BLaER1 treated with 17β-estradiol and CSF1 and Interleukin-3, amounts not matched to agents 10 nM and 100 nM (cell line): ENCODE data around the gene PKMYT1.

Experiments used
- H3K27ac ChIP-seq, 11 experiments: shearing (Covaris generic); formaldehyde crosslinking; 2 replicates each; pipeline ENCODE4 v1.8.1; 2022
- H3K27me3 ChIP-seq, 11 experiments: shearing (Covaris generic); formaldehyde crosslinking; 2 replicates each; pipeline ENCODE4 v1.8.1; 2022
- H3K36me3 ChIP-seq, 11 experiments: shearing (Covaris generic); formaldehyde crosslinking; 2 replicates each; pipeline ENCODE4 v1.8.1; 2022
- H3K4me1 ChIP-seq, 10 experiments: shearing (Covaris generic); formaldehyde crosslinking; 2 replicates each; pipeline ENCODE4 v1.8.1; 2022
- H3K4me2 ChIP-seq, 11 experiments: shearing (Covaris generic); formaldehyde crosslinking; 2 replicates each; pipeline ENCODE4 v1.8.1; 2022
- H3K4me3 ChIP-seq, 10 experiments: shearing (Covaris generic); formaldehyde crosslinking; 2 replicates each; pipeline ENCODE4 v1.8.1; 2022
- H3K9ac ChIP-seq, 11 experiments: shearing (Covaris generic); formaldehyde crosslinking; 2 replicates each; pipeline ENCODE4 v1.8.1; 2022
- H3K9me3 ChIP-seq, 11 experiments: shearing (Covaris generic); formaldehyde crosslinking; replicated peaks in 1 of 11; 2 replicates each; pipeline ENCODE4 v1.8.1; 2022
- H4K20me1 ChIP-seq, 11 experiments: shearing (Covaris generic); formaldehyde crosslinking; 2 replicates each; pipeline ENCODE4 v1.8.1; 2022
- Cebpa-rat ChIP-seq, 11 experiments: shearing (Covaris generic); IDR thresholded peaks; 2 replicates each; pipeline ENCODE4 v1.8.1; 2022

The PKMYT1 gene

DNA sequence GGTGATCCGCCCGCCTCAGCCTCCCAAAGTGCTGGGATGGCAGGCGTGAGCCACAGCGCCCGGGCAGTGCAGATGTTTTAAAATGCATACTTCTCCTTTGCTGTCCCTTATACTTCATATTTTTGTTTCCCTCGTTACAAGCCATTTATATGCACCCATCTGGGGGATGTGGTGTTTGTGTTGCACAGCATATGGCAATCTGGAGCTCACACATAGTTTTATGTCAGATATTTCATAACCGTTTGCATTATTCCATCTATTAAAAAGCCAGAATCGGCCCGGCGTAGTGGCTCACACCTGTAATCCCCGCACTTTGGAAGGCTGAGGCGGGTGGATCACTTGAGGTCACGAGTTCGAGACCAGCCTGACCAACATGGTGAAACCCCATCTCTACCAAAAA lies 56.8 kb downstream of the PKMYT1 start:
- peaks cover 22 to 45% (median 29%) of the 10 kb centered on the region in 11 experiments for H3K36me3 ChIP-seq
- no peaks in the 10 kb centered on the region for H3K9me3 ChIP-seq
- TF ChIP-seq Cebpa-rat (IDR thresholded peaks at IDR 0.05): no peak
- H3K27me3 ChIP-seq: no peaks in the 10 kb centered on the region
- H3K4me3 ChIP-seq: no peak overlapping the region
- H3K4me1 ChIP-seq: peaks cover 10 to 36% (median 20%) of the 10 kb centered on the region in 10 experiments; a peak in 19 of 20 replicates
- H4K20me1 ChIP-seq: peaks cover 0 to 26% (median 5%) of the 10 kb centered on the region in 11 experiments; a peak in 11 of 22 replicates
- peak overlapping the region in 1 of 11 experiments; percentile 23; a peak in 1 of 22 replicates for H3K4me2 ChIP-seq
- no peak overlapping the region for H3K27ac ChIP-seq
- no peak overlapping the region for H3K9ac ChIP-seq
